HepG2 (cell line): ENCODE measurements around the gene ARHGAP26. TPM values are rescaled to one million over a fixed set of nuclear protein-coding genes. Genes with fewer than 3 reads are reported as not detected.

Experiments used
- AGO1 ChIP-seq: fragments of 200-400 bp; formaldehyde crosslinking; IDR thresholded peaks from 2 replicates; pipeline ENCODE4 v1.6.1; 2017; ENCODE audit warnings: mild to moderate bottlenecking, low read depth, low read length, moderate library complexity; ENCODE audit not compliant: poor library complexity, severe bottlenecking
- ATF4 ChIP-seq, 2 experiments: fragments of 450-650 bp in 1 of 2; sonication (generic) in 1 of 2; formaldehyde crosslinking; IDR thresholded peaks; 2 replicates each; pipeline versions ENCODE4 v1.5.0 to v1.8.0; 2020 to 2022; ENCODE audit warnings: mild to moderate bottlenecking in 1 of 2, missing genetic modification reagents in 1 of 2
- EEA1 ChIP-seq: sonication (generic); formaldehyde crosslinking; IDR thresholded peaks from 2 replicates; pipeline ENCODE4 v1.5.1; 2020; ENCODE audit warnings: mild to moderate bottlenecking, missing genetic modification reagents, borderline replicate concordance
- ELF3 ChIP-seq: IDR thresholded peaks from 2 replicates; pipeline ENCODE4 v1.6.1; 2016; ENCODE audit warnings: missing genetic modification reagents, missing compliant biosample characterization
- FOXA3 ChIP-seq: IDR thresholded peaks from 2 replicates; pipeline ENCODE4 v1.6.1; 2016; ENCODE audit warnings: missing genetic modification reagents, missing compliant biosample characterization
- GABPB1 ChIP-seq: IDR thresholded peaks from 2 replicates; pipeline ENCODE4 v1.6.1; 2016; ENCODE audit warnings: mild to moderate bottlenecking, missing genetic modification reagents, moderate library complexity, missing compliant biosample characterization
- GPN1 ChIP-seq: sonication (generic); formaldehyde crosslinking; IDR thresholded peaks from 2 replicates; pipeline ENCODE4 v1.5.1; 2020; ENCODE audit warnings: missing genetic modification reagents, borderline replicate concordance
- GTF3A ChIP-seq: sonication (generic); formaldehyde crosslinking; conservative IDR thresholded peaks from 2 replicates; pipeline ENCODE4 v1.4.0; 2020; ENCODE audit warnings: mild to moderate bottlenecking, missing genetic modification reagents
- HOXA5 ChIP-seq: sonication (generic); formaldehyde crosslinking; IDR thresholded peaks from 2 replicates; pipeline ENCODE4 v1.4.0; 2020; ENCODE audit warnings: missing genetic modification reagents
- KMT2B ChIP-seq: IDR thresholded peaks from 2 replicates; pipeline ENCODE4 v1.6.1; 2016; ENCODE audit warnings: missing genetic modification reagents, missing compliant biosample characterization
- MED1 ChIP-seq: sonication (generic); formaldehyde crosslinking; IDR thresholded peaks from 2 replicates; pipeline ENCODE4 v1.4.0; 2020; ENCODE audit warnings: missing genetic modification reagents
- MTF2 ChIP-seq: sonication (generic); formaldehyde crosslinking; IDR thresholded peaks from 2 replicates; pipeline ENCODE4 v1.5.0; 2020; ENCODE audit warnings: missing genetic modification reagents, borderline replicate concordance
- MYNN ChIP-seq: sonication (generic); formaldehyde crosslinking; IDR thresholded peaks from 2 replicates; pipeline ENCODE4 v1.4.0; 2020; ENCODE audit warnings: mild to moderate bottlenecking, low read depth, missing genetic modification reagents
- NR2F1 ChIP-seq, 2 experiments: fragments of 450-650 bp in 1 of 2; formaldehyde crosslinking in 1 of 2; IDR thresholded peaks; 2 replicates each; pipeline versions ENCODE4 v1.5.0 to v1.6.1; 2016 to 2020; ENCODE audit warnings: mild to moderate bottlenecking in 1 of 2, missing compliant biosample characterization in 1 of 2, missing genetic modification reagents in 1 of 2, moderate library complexity in 1 of 2
- NR2F6 ChIP-seq, 2 experiments: IDR thresholded peaks; 2 replicates each; pipeline ENCODE4 v1.6.1; 2016; ENCODE audit warnings: antibody characterized with exemption in 1 of 2, mild to moderate bottlenecking in 1 of 2
- RARA ChIP-seq: IDR thresholded peaks from 2 replicates; pipeline ENCODE4 v1.6.1; 2016; ENCODE audit warnings: missing genetic modification reagents, missing compliant biosample characterization
- SALL1 ChIP-seq: sonication (generic); formaldehyde crosslinking; IDR thresholded peaks from 2 replicates; pipeline ENCODE4 v1.8.0; 2022; ENCODE audit warnings: mild to moderate bottlenecking, missing genetic modification reagents
- SKI ChIP-seq: fragments of 450-650 bp; IDR thresholded peaks from one replicate; pipeline ENCODE4 v1.6.1; 2018; ENCODE audit warnings: mild to moderate bottlenecking; ENCODE audit not compliant: partially characterized antibody
- SOX13 ChIP-seq, 3 experiments: fragments of 450-650 bp in 1 of 3; sonication (generic) in 1 of 3; formaldehyde crosslinking in 1 of 3; IDR thresholded peaks in 2 of 3; conservative IDR thresholded peaks in 1 of 3; 2 replicates each; pipeline versions ENCODE4 v1.5.0 to v1.6.1; 2016 to 2020; ENCODE audit warnings: antibody characterized with exemption in 1 of 3, mild to moderate bottlenecking in 1 of 3, missing compliant biosample characterization in 1 of 3, missing genetic modification reagents in 1 of 3, moderate library complexity in 1 of 3
- SOX5 ChIP-seq: IDR thresholded peaks from 2 replicates; pipeline ENCODE4 v1.6.1; 2016; ENCODE audit warnings: borderline replicate concordance
- THAP11 ChIP-seq: IDR thresholded peaks from 2 replicates; pipeline ENCODE4 v1.6.1; 2016; ENCODE audit warnings: missing biosample characterization, missing genetic modification reagents
- ZFP36 ChIP-seq: fragments of 150-350 bp; IDR thresholded peaks from 2 replicates; pipeline ENCODE4 v1.6.1; 2018; ENCODE audit warnings: borderline replicate concordance, low read length, low read depth; ENCODE audit not compliant: partially characterized antibody
- ZMYM4 ChIP-seq: sonication (generic); formaldehyde crosslinking; IDR thresholded peaks from 2 replicates; pipeline ENCODE4 v1.8.1; 2023; ENCODE audit warnings: mild to moderate bottlenecking, missing genetic modification reagents
- ZNF12 ChIP-seq: sonication (generic); formaldehyde crosslinking; IDR thresholded peaks from 2 replicates; pipeline ENCODE4 v1.5.0; 2020; ENCODE audit warnings: missing genetic modification reagents
- ZNF644 ChIP-seq: IDR thresholded peaks from 2 replicates; pipeline ENCODE4 v1.6.1; 2016; ENCODE audit warnings: low read depth
- ZSCAN21 ChIP-seq: sonication (generic); formaldehyde crosslinking; IDR thresholded peaks from 2 replicates; pipeline ENCODE4 v1.8.0; 2022; ENCODE audit warnings: mild to moderate bottlenecking, missing genetic modification reagents, moderate library complexity, borderline replicate concordance
- polyA plus RNA-seq, 8 experiments: library from polyadenylated mRNA; depleted of rRNA in 3 of 8; stranded (reverse) in 7 of 8; unstranded in 1 of 8; fragments of >200 nt; fragmentation: Illumina TruSeq in 4 of 8; extraction: Trizol in 4 of 8; gene quantifications; 2 replicates each; pipeline versions ENCODE4 v1.2.1 to v1.2.3, GENCODE V29; 2011 to 2016; ENCODE audit warnings: low read depth in 4 of 8, missing spikeins in 1 of 8, mixed read lengths in 1 of 8; ENCODE audit not compliant: insufficient read depth in 1 of 8
- total RNA-seq, 5 experiments: library from RNA; depleted of rRNA; stranded (reverse); fragments of >200 nt; fragmentation: Illumina TruSeq; extraction: Trizol; gene quantifications; 2 replicates each; pipeline ENCODE4 v1.2.3, GENCODE V29; 2016; ENCODE audit warnings: low read depth in 1 of 5
- TF ChIP-seq, protein P1 (sequence below): sonication (generic); formaldehyde crosslinking; IDR thresholded peaks from 2 replicates; pipeline ENCODE4 v1.4.0; 2020; ENCODE audit warnings: missing genetic modification reagents

ARHGAP26 gene
- total and polyA plus RNA-seq, 2 of the 13 experiments (the other 11 are each of a cell fraction or from before 2014, with no cell fraction given): 9.6 to 18.2 TPM

- TF ChIP-seq SKI (peak; percentile 42), SALL1 (CRISPR knock-in tag) (peak; percentile 44; the same call in 1 of the 2 replicates), AGO1 (no peak), THAP11 (0 out of 2 replicates have a peak, but pooled peaks have one; percentile 37), ZFP36 (no peak), KMT2B (CRISPR knock-in tag) (no peak), FOXA3 (CRISPR knock-in tag) (peak; percentile 45; the same call in 1 of the 2 replicates), HOXA5 (CRISPR knock-in tag) (no peak), NR2F6 (IDR thresholded peaks at IDR 0.05) (peak; percentile 73), NR2F6 (CRISPR knock-in tag; IDR thresholded peaks at IDR 0.05) (peak; percentile 70; the same call in 1 of the 2 replicates), RARA (CRISPR knock-in tag) (peak; percentile 62; the same call in 1 of the 2 replicates), ZSCAN21 (CRISPR knock-in tag) (no peak), MYNN (CRISPR knock-in tag) (no peak), ELF3 (CRISPR knock-in tag) (peak; percentile 10; the same call in 1 of the 2 replicates), NR2F1 (CRISPR knock-in tag; IDR thresholded peaks at IDR 0.05) (peak; percentile 36 to 62; a peak in 2 of 4 replicates), EEA1 (CRISPR knock-in tag) (no peak), SOX5 (CRISPR knock-in tag) (peak; percentile 39; the same call in 1 of the 2 replicates), ZNF644 (peak; percentile 69; the same call in 1 of the 2 replicates), MED1 (0 out of 2 replicates have a peak, but pooled peaks have one; percentile 18), ATF4 (CRISPR knock-in tag; IDR thresholded peaks at IDR 0.05) (peak in 1 of 2 experiments; percentile 72; a peak in 1 of 4 replicates), GPN1 (CRISPR knock-in tag) (no peak), GABPB1 (CRISPR knock-in tag) (peak; percentile 30; the same call in 1 of the 2 replicates), ZMYM4 (CRISPR knock-in tag) (peak; percentile 47; the same call in 1 of the 2 replicates), ZNF12 (peak; percentile 36; the same call in 1 of the 2 replicates), MTF2 (CRISPR knock-in tag) (no peak), GTF3A (CRISPR knock-in tag) (no peak), SOX13 (IDR thresholded peaks at IDR 0.05) (no peak), SOX13 (CRISPR knock-in tag; conservative IDR thresholded peaks at IDR 0.05 in 1 of 2, IDR thresholded peaks at IDR 0.05 in 1 of 2) (peak in 1 of 2 experiments; percentile 66; a peak in 2 of 4 replicates)
- TF ChIP-seq, protein P1, sequence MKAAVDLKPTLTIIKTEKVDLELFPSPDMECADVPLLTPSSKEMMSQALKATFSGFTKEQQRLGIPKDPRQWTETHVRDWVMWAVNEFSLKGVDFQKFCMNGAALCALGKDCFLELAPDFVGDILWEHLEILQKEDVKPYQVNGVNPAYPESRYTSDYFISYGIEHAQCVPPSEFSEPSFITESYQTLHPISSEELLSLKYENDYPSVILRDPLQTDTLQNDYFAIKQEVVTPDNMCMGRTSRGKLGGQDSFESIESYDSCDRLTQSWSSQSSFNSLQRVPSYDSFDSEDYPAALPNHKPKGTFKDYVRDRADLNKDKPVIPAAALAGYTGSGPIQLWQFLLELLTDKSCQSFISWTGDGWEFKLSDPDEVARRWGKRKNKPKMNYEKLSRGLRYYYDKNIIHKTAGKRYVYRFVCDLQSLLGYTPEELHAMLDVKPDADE (CRISPR knock-in tag): no peak
Measured at GRCh38 chr5:142874540-142874939, 104.4 kb downstream of the ARHGAP26 start (continued).
